GM12892 (cell line): Measurements from ENCODE around the gene TSPAN10.
"Not testable (repeated sequence)": the region's sequence is repeated elsewhere in the genome, so short reads cannot be mapped to it uniquely, and the experiment has no call there.

Experiments
- DNase-seq: peaks from one replicate; pipeline ENCODE4 v3.0.0; 2011; ENCODE audit not compliant: insufficient read length
- FAIRE-seq: peaks from 2 replicates; lab custom pipeline; 2011; peaks lifted over from hg19 to GRCh38; lab: Jason Lieb, UNC
- POLR2A ChIP-seq: IDR thresholded peaks from 2 replicates; pipeline ENCODE4 v1.6.1; 2011; ENCODE audit warnings: low read depth, low read length, control low read depth
- POLR2AphosphoS5 ChIP-seq: IDR thresholded peaks from 2 replicates; pipeline ENCODE4 v1.6.1; 2011; ENCODE audit warnings: low read depth, low read length, control low read depth
- TAF1 ChIP-seq: IDR thresholded peaks from 2 replicates; pipeline ENCODE4 v1.6.1; 2011; ENCODE audit warnings: low read depth, mild to moderate bottlenecking, control low read depth, low read length, borderline replicate concordance

Gene TSPAN10

GRCh38 chr17:81666342-81667191, 29.6 kb downstream of the TSPAN10 start, which contains the start of the genes CCDC137 and OXLD1:
TSS of gene CCDC137 (plus strand) at chr17:81666737. CDS start at chr17:81666767, 30 bp downstream.
TSS of gene OXLD1 (minus strand) at chr17:81666605. CDS start at chr17:81666577, 28 bp downstream.
- peak; percentile 94 for FAIRE-seq

GRCh38 chr17:81667754-81668153, 30.8 kb downstream of the TSPAN10 start:
- FAIRE-seq (no peak), DNase-seq (no peak)
- TF ChIP-seq POLR2AphosphoS5 (no peak), POLR2A (no peak), TAF1 (no peak)

More at GRCh38 chr17:81666342-81667191, 29.6 kb downstream of the TSPAN10 start, which contains the start of the genes CCDC137 and OXLD1:
- TF ChIP-seq POLR2AphosphoS5 (peak; percentile 97), POLR2A (peak; percentile 98), TAF1 (peak; percentile 94)
- DNase-seq, result peak; percentile 99

DNA sequence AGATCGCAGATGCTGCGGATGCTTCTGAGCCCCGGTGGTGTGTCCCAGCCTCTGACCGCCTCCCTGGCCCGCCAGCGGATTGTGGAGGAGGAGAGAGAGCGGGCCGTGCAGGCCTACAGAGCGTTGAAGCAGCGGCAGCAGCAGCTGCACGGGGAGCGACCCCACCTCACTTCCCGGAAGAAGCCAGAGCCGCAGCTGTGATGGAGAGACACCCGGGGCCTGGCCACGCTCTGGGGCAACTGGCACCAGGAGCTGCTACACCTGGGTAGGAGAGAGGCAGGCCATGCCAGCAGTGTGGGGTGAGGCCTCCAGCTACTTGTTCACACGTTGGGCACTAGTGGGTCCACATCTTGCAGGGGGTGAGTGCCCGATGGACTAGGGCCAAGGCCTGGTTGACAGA, 35.5 kb downstream of the TSPAN10 start:
- DNase-seq, result no peak
- TF ChIP-seq POLR2A (no peak), TAF1 (no peak), POLR2AphosphoS5 (no peak)
- no peak for FAIRE-seq

GRCh38 chr17:81672954-81673353, 36.0 kb downstream of the TSPAN10 start:
- no peak for FAIRE-seq
- TF ChIP-seq POLR2AphosphoS5, result no peak
- no peak for DNase-seq

DNA sequence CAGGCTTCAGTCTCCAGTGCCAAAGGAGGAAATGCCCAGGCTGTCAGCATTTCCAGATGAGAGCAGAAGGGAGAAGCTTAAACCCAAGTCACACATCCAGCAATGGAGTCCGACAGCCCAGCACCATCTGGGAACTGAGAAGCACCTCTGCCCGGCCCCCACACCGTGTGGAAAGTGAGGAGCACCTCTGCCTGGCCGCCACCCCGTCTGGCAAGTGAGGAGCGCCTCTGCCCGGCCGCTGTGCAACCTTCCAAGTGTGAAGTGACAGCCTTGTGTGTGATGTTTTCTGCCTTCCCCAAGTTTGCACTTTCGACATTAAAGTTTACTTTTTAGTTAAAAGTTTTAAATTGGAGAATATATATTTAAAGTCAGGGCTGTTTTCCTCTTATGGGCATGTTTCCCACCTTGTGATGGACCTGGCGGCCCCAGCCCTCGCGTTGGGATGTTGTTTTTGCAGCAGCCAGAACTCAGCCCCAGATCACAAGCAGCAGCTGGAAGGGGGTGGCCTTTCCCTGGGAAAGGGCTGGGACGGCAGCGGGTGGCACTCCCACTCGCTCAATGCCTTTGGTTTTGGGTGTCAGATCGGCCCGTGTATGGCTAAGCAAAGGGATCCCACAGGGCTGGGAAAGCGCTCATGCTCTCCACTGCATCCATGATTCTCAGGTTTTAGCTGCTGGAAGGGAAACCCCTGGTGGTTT, 36.7 kb downstream of the TSPAN10 start:
- FAIRE-seq (no peak), DNase-seq (no peak)
- TF ChIP-seq TAF1 (no peak), POLR2A (no peak), POLR2AphosphoS5 (no peak)

DNA sequence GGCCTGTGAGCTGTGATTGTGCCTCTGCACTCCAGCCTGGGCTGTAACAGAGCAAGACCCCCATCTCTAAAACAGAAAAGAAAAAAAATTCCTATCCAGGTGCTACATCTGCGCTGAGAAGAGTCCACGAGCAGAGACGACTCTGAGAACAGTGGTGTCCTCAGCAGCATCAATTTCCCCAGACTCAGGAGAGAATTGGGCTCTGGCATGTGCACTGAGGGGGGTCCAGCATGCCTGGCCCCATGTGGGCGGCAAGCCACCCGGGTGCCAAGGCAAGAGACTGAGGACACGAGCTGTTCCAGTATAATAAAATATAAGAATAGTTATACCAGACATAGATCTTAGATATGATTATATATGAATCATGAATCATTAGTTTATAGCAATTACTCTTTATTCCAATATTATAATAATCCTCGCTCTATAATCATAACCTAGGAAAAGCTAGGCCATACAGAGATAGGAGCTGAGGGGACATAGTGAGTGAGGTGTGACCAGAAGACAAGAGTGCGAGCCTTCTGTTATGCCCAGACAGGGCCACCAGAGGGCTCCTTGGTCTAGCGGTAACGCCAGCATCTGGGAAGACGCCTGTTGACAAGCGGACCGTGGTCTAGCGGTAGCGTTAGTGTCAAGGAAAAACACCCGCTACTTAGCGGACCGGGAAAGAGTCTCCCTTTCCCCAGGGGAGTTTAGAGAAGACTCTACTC, 38.7 kb downstream of the TSPAN10 start:
- FAIRE-seq, result peak; percentile 51

DNA sequence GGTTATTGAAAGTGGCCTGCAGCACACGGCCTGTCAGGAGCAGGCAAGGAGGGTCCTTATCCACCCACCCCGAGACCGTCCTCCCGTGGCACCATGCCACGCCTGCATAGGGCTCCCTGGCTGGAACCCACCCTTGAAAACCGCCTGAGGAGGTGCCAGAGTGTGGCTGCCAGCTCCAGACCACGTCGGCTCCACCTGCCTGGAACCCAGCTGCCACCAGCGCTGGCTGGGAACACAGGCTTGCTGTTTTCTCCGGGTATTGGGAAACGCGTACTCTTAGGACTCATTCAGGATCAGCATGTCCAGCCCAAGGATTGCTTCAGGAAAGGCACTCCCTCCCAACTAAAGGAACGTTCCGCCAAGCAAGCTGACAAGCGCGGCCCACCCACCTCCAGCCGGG, 39.9 kb downstream of the TSPAN10 start:
- no peak for FAIRE-seq
- DNase-seq, result no peak
- no peak for TF ChIP-seq POLR2AphosphoS5
- no peak for TF ChIP-seq POLR2A
- no peak for TF ChIP-seq TAF1

More for the DNA sequence above, 38.7 kb downstream of the TSPAN10 start:
- DNase-seq, result not testable (repeated sequence)

- TF ChIP-seq TAF1, result no peak
- TF ChIP-seq POLR2A, result no peak
- TF ChIP-seq POLR2AphosphoS5, result 0 out of 2 replicates have a peak, but pooled peaks have one; percentile 43
- FAIRE-seq (no peak), DNase-seq (no peak)
Observed at GRCh38 chr17:81680150-81680549, 43.2 kb downstream of the TSPAN10 start.

DNA sequence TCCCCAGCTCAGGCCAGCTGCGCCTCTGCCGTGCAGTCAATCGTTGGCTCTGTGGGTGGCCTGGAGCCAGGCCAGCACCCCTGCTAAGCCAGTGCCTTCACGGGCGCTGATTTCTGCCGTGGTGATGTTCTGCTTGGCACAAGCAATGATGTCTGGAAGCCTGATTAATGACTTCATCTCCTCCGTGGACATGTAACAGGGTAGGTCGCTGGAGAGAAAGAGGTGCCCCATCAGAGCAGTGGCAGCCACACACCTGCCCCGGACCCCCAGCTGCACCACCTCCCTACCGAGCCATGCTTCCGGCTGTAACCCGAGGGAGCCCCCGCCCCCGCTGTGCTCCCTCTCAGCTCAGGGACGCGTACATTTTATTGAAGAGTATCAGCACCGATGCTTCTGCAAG, 44.7 kb downstream of the TSPAN10 start:
- TF ChIP-seq POLR2AphosphoS5 (no peak), TAF1 (no peak), POLR2A (no peak)
- FAIRE-seq, result no peak
- no peak for DNase-seq

DNA sequence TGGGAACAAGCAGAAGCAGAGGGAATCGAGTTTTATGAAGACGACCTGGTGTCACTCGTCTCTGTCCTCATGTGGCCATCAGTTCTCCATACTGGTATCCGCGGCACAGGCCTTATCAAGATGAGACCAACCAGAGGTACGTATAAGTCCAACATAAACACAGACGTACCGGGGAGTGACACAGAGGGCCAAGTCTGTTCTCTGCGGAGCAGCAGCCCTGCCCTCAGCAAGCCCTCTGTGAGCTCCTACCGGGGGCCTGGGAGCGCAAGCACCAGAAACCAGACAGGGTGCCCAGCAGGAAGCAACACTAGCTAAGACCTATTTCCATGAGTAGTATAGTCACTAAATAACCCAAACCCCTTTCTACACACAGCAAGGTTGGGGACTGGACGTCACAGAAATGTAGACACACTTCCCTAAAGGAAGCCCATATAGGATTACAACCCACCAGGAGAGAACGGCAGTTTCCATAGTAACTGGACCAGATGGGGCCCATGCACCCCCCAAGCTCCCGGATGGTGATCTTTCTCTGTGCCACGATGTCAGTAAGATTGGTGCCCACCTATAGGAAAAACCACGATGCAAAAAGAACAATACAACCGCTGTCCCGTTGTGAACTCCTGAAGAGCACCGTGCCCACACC, 45.7 kb downstream of the TSPAN10 start:
- FAIRE-seq (no peak), DNase-seq (no peak)
- TF ChIP-seq POLR2AphosphoS5 (no peak), TAF1 (no peak), POLR2A (no peak)

GRCh38 chr17:81683208-81683583, 46.2 kb downstream of the TSPAN10 start:
- TF ChIP-seq TAF1 (no peak), POLR2A (peak; percentile 25; the same call in 1 of the 2 replicates), POLR2AphosphoS5 (peak; percentile 25)

More at GRCh38 chr17:81683208-81683583, 46.2 kb downstream of the TSPAN10 start:
- FAIRE-seq, result no peak
- DNase-seq, result no peak
